A549 (cell line): Measurements from ENCODE around the gene STAMBPL1.

ENCODE experiments used
- CHD2 ChIP-seq: fragments of 150-350 bp; IDR thresholded peaks from 2 replicates; pipeline ENCODE4 v1.6.1; 2014; ENCODE audit warnings: low read length; ENCODE audit not compliant: partially characterized antibody
- EP300 ChIP-seq, 2 experiments: fragments of >200 bp; sonication (Bioruptor Twin); formaldehyde crosslinking; IDR thresholded peaks; 2 replicates in 1 of 2; 3 replicates in 1 of 2; pipeline ENCODE4 v1.6.1; 2016 to 2017
- GATA3 ChIP-seq: IDR thresholded peaks from 2 replicates; pipeline ENCODE4 v1.6.1; 2012; ENCODE audit warnings: borderline replicate concordance
- HOXA7 ChIP-seq: fragments of 250-450 bp; sonication (Bioruptor Pico); IDR thresholded peaks from 2 replicates; pipeline ENCODE4 v1.5.0; 2020; ENCODE audit warnings: mild to moderate bottlenecking, moderate library complexity
- KDM5A ChIP-seq: fragments of 200-600 bp; sonication (generic); IDR thresholded peaks from 2 replicates; pipeline ENCODE4 v1.6.1; 2016; ENCODE audit warnings: antibody characterized with exemption, mild to moderate bottlenecking
- MYC ChIP-seq: IDR thresholded peaks from 2 replicates; pipeline ENCODE4 v1.6.1; 2012; ENCODE audit warnings: mild to moderate bottlenecking, inconsistent platforms, low read length, improper control_type of control experiment, borderline replicate concordance
- NPAS2 ChIP-seq: fragments of 250-450 bp; sonication (Bioruptor Pico); IDR thresholded peaks from 2 replicates; pipeline ENCODE4 v1.8.0; 2022; ENCODE audit warnings: mild to moderate bottlenecking, moderate library complexity, borderline replicate concordance
- POLR2A ChIP-seq: IDR thresholded peaks from 2 replicates; pipeline ENCODE4 v1.6.1; 2012; ENCODE audit warnings: mild to moderate bottlenecking, low read length
- RFX5 ChIP-seq: fragments of 450-650 bp; IDR thresholded peaks from 2 replicates; pipeline ENCODE4 v1.7.1; 2014; ENCODE audit warnings: antibody characterized with exemption, mild to moderate bottlenecking, moderate library complexity
- SREBF2 ChIP-seq: fragments of 450-650 bp; IDR thresholded peaks from 2 replicates; pipeline ENCODE4 v1.6.1; 2014; ENCODE audit warnings: mild to moderate bottlenecking, moderate library complexity
- TF ChIP-seq, protein P1 (sequence below): fragments of >200 bp; sonication (Bioruptor Twin); formaldehyde crosslinking; IDR thresholded peaks from 3 replicates; pipeline ENCODE4 v1.5.1; 2016
- TF ChIP-seq, protein P2 (sequence below): fragments of 150-350 bp; IDR thresholded peaks from 2 replicates; pipeline ENCODE4 v1.6.1; 2014; ENCODE audit warnings: low read depth, mild to moderate bottlenecking, low read length
- TF ChIP-seq, protein P3 (sequence below): fragments of 200-600 bp; sonication (generic); IDR thresholded peaks from 2 replicates; pipeline ENCODE4 v1.6.1; 2016; ENCODE audit warnings: antibody characterized with exemption, mild to moderate bottlenecking, moderate library complexity

DNA sequence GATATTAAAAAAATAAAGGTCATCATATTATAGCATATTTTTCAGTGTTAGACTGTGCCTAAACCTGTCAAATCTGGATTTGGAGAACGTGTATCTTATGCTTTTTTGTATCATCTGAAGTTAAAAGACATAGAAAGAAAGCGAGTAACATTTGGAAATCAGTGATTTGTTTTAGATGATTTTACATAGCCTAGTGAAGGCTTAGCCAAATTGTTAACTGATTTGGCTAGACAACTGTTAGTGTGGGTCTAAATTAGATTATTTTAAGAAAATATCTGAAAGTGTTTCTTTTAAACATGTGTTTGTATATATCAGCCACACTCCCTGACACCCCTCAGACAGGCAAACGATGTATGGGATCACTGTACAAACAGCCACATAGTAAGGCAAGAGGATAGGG, 36.9 kb downstream of the STAMBPL1 start:
- no peak for TF ChIP-seq KDM5A
- TF ChIP-seq, protein P1, sequence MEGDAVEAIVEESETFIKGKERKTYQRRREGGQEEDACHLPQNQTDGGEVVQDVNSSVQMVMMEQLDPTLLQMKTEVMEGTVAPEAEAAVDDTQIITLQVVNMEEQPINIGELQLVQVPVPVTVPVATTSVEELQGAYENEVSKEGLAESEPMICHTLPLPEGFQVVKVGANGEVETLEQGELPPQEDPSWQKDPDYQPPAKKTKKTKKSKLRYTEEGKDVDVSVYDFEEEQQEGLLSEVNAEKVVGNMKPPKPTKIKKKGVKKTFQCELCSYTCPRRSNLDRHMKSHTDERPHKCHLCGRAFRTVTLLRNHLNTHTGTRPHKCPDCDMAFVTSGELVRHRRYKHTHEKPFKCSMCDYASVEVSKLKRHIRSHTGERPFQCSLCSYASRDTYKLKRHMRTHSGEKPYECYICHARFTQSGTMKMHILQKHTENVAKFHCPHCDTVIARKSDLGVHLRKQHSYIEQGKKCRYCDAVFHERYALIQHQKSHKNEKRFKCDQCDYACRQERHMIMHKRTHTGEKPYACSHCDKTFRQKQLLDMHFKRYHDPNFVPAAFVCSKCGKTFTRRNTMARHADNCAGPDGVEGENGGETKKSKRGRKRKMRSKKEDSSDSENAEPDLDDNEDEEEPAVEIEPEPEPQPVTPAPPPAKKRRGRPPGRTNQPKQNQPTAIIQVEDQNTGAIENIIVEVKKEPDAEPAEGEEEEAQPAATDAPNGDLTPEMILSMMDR, result no peak
- no peak for TF ChIP-seq NPAS2 (CRISPR knock-in tag)
- TF ChIP-seq, protein P2, sequence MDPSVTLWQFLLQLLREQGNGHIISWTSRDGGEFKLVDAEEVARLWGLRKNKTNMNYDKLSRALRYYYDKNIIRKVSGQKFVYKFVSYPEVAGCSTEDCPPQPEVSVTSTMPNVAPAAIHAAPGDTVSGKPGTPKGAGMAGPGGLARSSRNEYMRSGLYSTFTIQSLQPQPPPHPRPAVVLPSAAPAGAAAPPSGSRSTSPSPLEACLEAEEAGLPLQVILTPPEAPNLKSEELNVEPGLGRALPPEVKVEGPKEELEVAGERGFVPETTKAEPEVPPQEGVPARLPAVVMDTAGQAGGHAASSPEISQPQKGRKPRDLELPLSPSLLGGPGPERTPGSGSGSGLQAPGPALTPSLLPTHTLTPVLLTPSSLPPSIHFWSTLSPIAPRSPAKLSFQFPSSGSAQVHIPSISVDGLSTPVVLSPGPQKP, result no peak
- no peak for TF ChIP-seq HOXA7
- no peak for TF ChIP-seq SREBF2
- TF ChIP-seq EP300 (IDR thresholded peaks at IDR 0.05), result no peak
- TF ChIP-seq, protein P3, sequence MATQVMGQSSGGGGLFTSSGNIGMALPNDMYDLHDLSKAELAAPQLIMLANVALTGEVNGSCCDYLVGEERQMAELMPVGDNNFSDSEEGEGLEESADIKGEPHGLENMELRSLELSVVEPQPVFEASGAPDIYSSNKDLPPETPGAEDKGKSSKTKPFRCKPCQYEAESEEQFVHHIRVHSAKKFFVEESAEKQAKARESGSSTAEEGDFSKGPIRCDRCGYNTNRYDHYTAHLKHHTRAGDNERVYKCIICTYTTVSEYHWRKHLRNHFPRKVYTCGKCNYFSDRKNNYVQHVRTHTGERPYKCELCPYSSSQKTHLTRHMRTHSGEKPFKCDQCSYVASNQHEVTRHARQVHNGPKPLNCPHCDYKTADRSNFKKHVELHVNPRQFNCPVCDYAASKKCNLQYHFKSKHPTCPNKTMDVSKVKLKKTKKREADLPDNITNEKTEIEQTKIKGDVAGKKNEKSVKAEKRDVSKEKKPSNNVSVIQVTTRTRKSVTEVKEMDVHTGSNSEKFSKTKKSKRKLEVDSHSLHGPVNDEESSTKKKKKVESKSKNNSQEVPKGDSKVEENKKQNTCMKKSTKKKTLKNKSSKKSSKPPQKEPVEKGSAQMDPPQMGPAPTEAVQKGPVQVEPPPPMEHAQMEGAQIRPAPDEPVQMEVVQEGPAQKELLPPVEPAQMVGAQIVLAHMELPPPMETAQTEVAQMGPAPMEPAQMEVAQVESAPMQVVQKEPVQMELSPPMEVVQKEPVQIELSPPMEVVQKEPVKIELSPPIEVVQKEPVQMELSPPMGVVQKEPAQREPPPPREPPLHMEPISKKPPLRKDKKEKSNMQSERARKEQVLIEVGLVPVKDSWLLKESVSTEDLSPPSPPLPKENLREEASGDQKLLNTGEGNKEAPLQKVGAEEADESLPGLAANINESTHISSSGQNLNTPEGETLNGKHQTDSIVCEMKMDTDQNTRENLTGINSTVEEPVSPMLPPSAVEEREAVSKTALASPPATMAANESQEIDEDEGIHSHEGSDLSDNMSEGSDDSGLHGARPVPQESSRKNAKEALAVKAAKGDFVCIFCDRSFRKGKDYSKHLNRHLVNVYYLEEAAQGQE, result no peak
- no peak for TF ChIP-seq MYC
- no peak for TF ChIP-seq CHD2
- no peak for TF ChIP-seq RFX5
- TF ChIP-seq POLR2A, result no peak
- TF ChIP-seq GATA3, result no peak
